Erythroblast (primary cell): Measurements from ENCODE around the gene CIPC.

Experiments
- GATA1 ChIP-seq: IDR thresholded peaks from 2 replicates; pipeline ENCODE4 v1.6.1; 2011; ENCODE audit warnings: low read depth, mild to moderate bottlenecking, control low read depth, low read length, moderate library complexity
- POLR2A ChIP-seq: IDR thresholded peaks from 2 replicates; pipeline ENCODE4 v1.6.1; 2011; ENCODE audit warnings: mild to moderate bottlenecking, low read length

GRCh38 chr14:77055981-77056380 lies 42.1 kb upstream of the CIPC start:
- no peak for TF ChIP-seq POLR2A
- no peak for TF ChIP-seq GATA1
